ENCODE measurements around the gene GALNT9.

Gene GALNT9

GRCh38 chr12:132265056-132265800 is 64.2 kb downstream of the GALNT9 start:
- no peak for TF ChIP-seq CTCF (IDR thresholded peaks at IDR 0.05; ENCODE audit: poor library complexity, severe bottlenecking)
- H3K36me3 ChIP-seq (ENCODE audit: low read depth): no peaks in the 10 kb centered on the region
- no peaks in the 10 kb centered on the region for H3K4me1 ChIP-seq (ENCODE audit: insufficient read depth, poor library complexity, severe bottlenecking)
- DNase-seq (ENCODE audit: low spot score) (no peak), ATAC-seq (ENCODE audit: low read depth) (no peak)
- H3K27ac ChIP-seq (ENCODE audit: poor library complexity, severe bottlenecking): no peak overlapping the region
- no peaks in the 10 kb centered on the region for H3K9me3 ChIP-seq (ENCODE audit: severe bottlenecking)
- H3K27me3 ChIP-seq (ENCODE audit: insufficient read depth, poor library complexity, severe bottlenecking): peaks cover 17% of the 10 kb centered on the region
- H3K4me3 ChIP-seq (ENCODE audit: severe bottlenecking): no peak overlapping the region

- no peak overlapping the region for H3K4me3 ChIP-seq (ENCODE audit: severe bottlenecking)
- no peaks in the 10 kb centered on the region for H3K4me1 ChIP-seq (ENCODE audit: insufficient read depth, poor library complexity, severe bottlenecking)
- H3K36me3 ChIP-seq (ENCODE audit: low read depth): no peaks in the 10 kb centered on the region
- H3K27me3 ChIP-seq (ENCODE audit: insufficient read depth, poor library complexity, severe bottlenecking): peaks cover 10% of the 10 kb centered on the region
- no peak for ATAC-seq (ENCODE audit: low read depth)
- no peak for DNase-seq (ENCODE audit: low spot score)
- TF ChIP-seq CTCF (IDR thresholded peaks at IDR 0.05; ENCODE audit: poor library complexity, severe bottlenecking): no peak
- H3K9me3 ChIP-seq (ENCODE audit: severe bottlenecking): no peaks in the 10 kb centered on the region
- H3K27ac ChIP-seq (ENCODE audit: poor library complexity, severe bottlenecking): no peak overlapping the region
These were observed 65.0 kb downstream of the GALNT9 start for GRCh38 chr12:132264086-132265010.

- Histone ChIP-seq H3K36me3 (ENCODE audit: low read depth) (no peaks in the 10 kb centered on the region), H3K27me3 (ENCODE audit: insufficient read depth, poor library complexity, severe bottlenecking) (peaks cover 6% of the 10 kb centered on the region), H3K4me1 (ENCODE audit: insufficient read depth, poor library complexity, severe bottlenecking) (no peaks in the 10 kb centered on the region), H3K9me3 (ENCODE audit: severe bottlenecking) (no peaks in the 10 kb centered on the region), H3K27ac (ENCODE audit: poor library complexity, severe bottlenecking) (no peak overlapping the region), H3K4me3 (ENCODE audit: severe bottlenecking) (no peak overlapping the region)
- no peak for DNase-seq (ENCODE audit: low spot score)
- ATAC-seq (ENCODE audit: low read depth): no peak
- no peak for TF ChIP-seq CTCF (IDR thresholded peaks at IDR 0.05; ENCODE audit: poor library complexity, severe bottlenecking)
These were observed 65.8 kb downstream of the GALNT9 start for GRCh38 chr12:132263451-132264049.

GRCh38 chr12:132263061-132263360 is 66.4 kb downstream of the GALNT9 start:
- no peak overlapping the region for H3K27ac ChIP-seq (ENCODE audit: poor library complexity, severe bottlenecking)
- H3K4me1 ChIP-seq (ENCODE audit: insufficient read depth, poor library complexity, severe bottlenecking): no peaks in the 10 kb centered on the region
- H3K9me3 ChIP-seq (ENCODE audit: severe bottlenecking): no peaks in the 10 kb centered on the region
- no peak for DNase-seq (ENCODE audit: low spot score)
- peaks cover under 1% of the 10 kb centered on the region for H3K27me3 ChIP-seq (ENCODE audit: insufficient read depth, poor library complexity, severe bottlenecking)
- ATAC-seq (ENCODE audit: low read depth): no peak
- H3K4me3 ChIP-seq (ENCODE audit: severe bottlenecking): no peak overlapping the region
- H3K36me3 ChIP-seq (ENCODE audit: low read depth): no peaks in the 10 kb centered on the region
- no peak for TF ChIP-seq CTCF (IDR thresholded peaks at IDR 0.05; ENCODE audit: poor library complexity, severe bottlenecking)
